ENCODE results near the gene ULBP2.

- TF ChIP-seq, protein P1, sequence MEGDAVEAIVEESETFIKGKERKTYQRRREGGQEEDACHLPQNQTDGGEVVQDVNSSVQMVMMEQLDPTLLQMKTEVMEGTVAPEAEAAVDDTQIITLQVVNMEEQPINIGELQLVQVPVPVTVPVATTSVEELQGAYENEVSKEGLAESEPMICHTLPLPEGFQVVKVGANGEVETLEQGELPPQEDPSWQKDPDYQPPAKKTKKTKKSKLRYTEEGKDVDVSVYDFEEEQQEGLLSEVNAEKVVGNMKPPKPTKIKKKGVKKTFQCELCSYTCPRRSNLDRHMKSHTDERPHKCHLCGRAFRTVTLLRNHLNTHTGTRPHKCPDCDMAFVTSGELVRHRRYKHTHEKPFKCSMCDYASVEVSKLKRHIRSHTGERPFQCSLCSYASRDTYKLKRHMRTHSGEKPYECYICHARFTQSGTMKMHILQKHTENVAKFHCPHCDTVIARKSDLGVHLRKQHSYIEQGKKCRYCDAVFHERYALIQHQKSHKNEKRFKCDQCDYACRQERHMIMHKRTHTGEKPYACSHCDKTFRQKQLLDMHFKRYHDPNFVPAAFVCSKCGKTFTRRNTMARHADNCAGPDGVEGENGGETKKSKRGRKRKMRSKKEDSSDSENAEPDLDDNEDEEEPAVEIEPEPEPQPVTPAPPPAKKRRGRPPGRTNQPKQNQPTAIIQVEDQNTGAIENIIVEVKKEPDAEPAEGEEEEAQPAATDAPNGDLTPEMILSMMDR (IDR thresholded peaks at IDR 0.05) = no peak
- no peak for TF ChIP-seq ZFX (IDR thresholded peaks at IDR 0.05; ENCODE audit: borderline replicate concordance)
Observed at GRCh38 chr6:149895833-149896271, 46.0 kb upstream of the ULBP2 start.
